GM03348 (cell line): ENCODE measurements around the gene HSPB3.
"Not testable (repeated sequence)": the region's sequence is repeated elsewhere in the genome, so short reads cannot be mapped to it uniquely, and the experiment has no call there.

Source experiments
- DNase-seq: peaks from one replicate; pipeline ENCODE4 v3.0.0; 2012; ENCODE audit warnings: low spot score

The HSPB3 gene

GRCh38 chr5:54457094-54457862 is 1.8 kb downstream of the HSPB3 start:
- peak; percentile 80 for DNase-seq

GRCh38 chr5:54458221-54458620 is 2.7 kb downstream of the HSPB3 start:
- DNase-seq, result no peak

GRCh38 chr5:54460181-54460919 is 4.9 kb downstream of the HSPB3 start:
- DNase-seq, result peak; percentile 55

GRCh38 chr5:54462281-54462680 is 6.8 kb downstream of the HSPB3 start:
- no peak for DNase-seq

GRCh38 chr5:54463713-54464112 is 8.2 kb downstream of the HSPB3 start:
- no peak for DNase-seq

- peak; percentile 16 for DNase-seq
Observed at GRCh38 chr5:54469622-54470021, 14.1 kb downstream of the HSPB3 start.

GRCh38 chr5:54470128-54470527 is 14.6 kb downstream of the HSPB3 start:
- DNase-seq, result peak; percentile 37

GRCh38 chr5:54470677-54471076 is 15.2 kb downstream of the HSPB3 start:
- peak; percentile 67 for DNase-seq

- no peak for DNase-seq
Observed at GRCh38 chr5:54471398-54471797, 15.9 kb downstream of the HSPB3 start.

GRCh38 chr5:54476682-54477081 is 21.2 kb downstream of the HSPB3 start:
- DNase-seq, result no peak

GRCh38 chr5:54477941-54478478 is 22.5 kb downstream of the HSPB3 start:
- no peak for DNase-seq

GRCh38 chr5:54480296-54480695 is 24.8 kb downstream of the HSPB3 start:
- no peak for DNase-seq

- DNase-seq, result peak; percentile 23
Observed at GRCh38 chr5:54484219-54484894, 28.9 kb downstream of the HSPB3 start.

GRCh38 chr5:54485659-54486058 is 30.2 kb downstream of the HSPB3 start:
- not testable (repeated sequence) for DNase-seq

- not testable (repeated sequence) for DNase-seq
Observed at GRCh38 chr5:54489648-54489979, 34.1 kb downstream of the HSPB3 start.

GRCh38 chr5:54491326-54491725 is 35.8 kb downstream of the HSPB3 start:
- no peak for DNase-seq

GRCh38 chr5:54492178-54492577 is 36.7 kb downstream of the HSPB3 start:
- DNase-seq, result no peak

- DNase-seq, result no peak
Observed at GRCh38 chr5:54495027-54495426, 39.5 kb downstream of the HSPB3 start.
